K562 (cell line): ENCODE data around the gene POLDIP3. TPM values are rescaled to one million over a fixed set of nuclear protein-coding genes. Genes with fewer than 3 reads are reported as not detected.

Source experiments
- ARID4B ChIP-seq: sonication (generic); formaldehyde crosslinking; IDR thresholded peaks from 2 replicates; pipeline ENCODE4 v1.8.0; 2022; ENCODE audit warnings: mild to moderate bottlenecking, missing genetic modification reagents
- ATF3 ChIP-seq, 2 experiments: fragments of 450-650 bp in 1 of 2; sonication (generic) in 1 of 2; formaldehyde crosslinking in 1 of 2; IDR thresholded peaks in 1 of 2; conservative IDR thresholded peaks in 1 of 2; 2 replicates each; pipeline versions ENCODE4 v1.6.1 to v1.8.1; 2016 to 2023; ENCODE audit warnings: mild to moderate bottlenecking in 2 of 2, moderate library complexity in 2 of 2, inconsistent platforms in 1 of 2, missing genetic modification reagents in 1 of 2
- COPS2 ChIP-seq: fragments of 450-650 bp; conservative IDR thresholded peaks from 2 replicates; pipeline ENCODE4 v1.6.1; 2016; ENCODE audit warnings: mild to moderate bottlenecking, moderate library complexity
- HDAC1 ChIP-seq, 2 experiments: fragments of 450-650 bp; IDR thresholded peaks; 2 replicates each; pipeline ENCODE4 v1.6.1; 2016 to 2017; ENCODE audit warnings: inconsistent platforms in 1 of 2, mild to moderate bottlenecking in 1 of 2, moderate library complexity in 1 of 2
- MNT ChIP-seq, 2 experiments: fragments of 450-650 bp; conservative IDR thresholded peaks; 2 replicates each; pipeline ENCODE4 v1.6.1; 2017; ENCODE audit warnings: mild to moderate bottlenecking in 2 of 2, moderate library complexity in 2 of 2
- PHB ChIP-seq: fragments of 250-450 bp; sonication (Bioruptor Pico); IDR thresholded peaks from 2 replicates; pipeline ENCODE4 v1.5.0; 2021
- RBM22 ChIP-seq: fragments of 200-400 bp; formaldehyde crosslinking; IDR thresholded peaks from 2 replicates; pipeline ENCODE4 v1.6.1; 2018; ENCODE audit warnings: low read length, low read depth; ENCODE audit not compliant: poor library complexity, severe bottlenecking
- REST ChIP-seq, 2 experiments: fragments of 450-650 bp; formaldehyde crosslinking in 1 of 2; IDR thresholded peaks; 2 replicates each; pipeline versions ENCODE4 v1.4.0 to v1.6.1; 2014 to 2020; ENCODE audit warnings: mild to moderate bottlenecking in 2 of 2, borderline replicate concordance in 1 of 2, low read depth in 1 of 2
- polyA plus RNA-seq, 8 experiments: library from polyadenylated mRNA; depleted of rRNA in 4 of 8; stranded (reverse) in 5 of 8; unstranded in 3 of 8; fragments of >200 nt; fragmentation: Nextera tagmentation in 2 of 8; fragmentation: Illumina TruSeq in 1 of 8; extraction: Ambion mirVana in 2 of 8; extraction: Trizol in 1 of 8; gene quantifications; 2 replicates each; pipeline versions ENCODE4 v1.2.1 to v1.2.3, GENCODE V29; 2011 to 2014; ENCODE audit warnings: inconsistent platforms in 1 of 8, missing spikeins in 1 of 8
- total RNA-seq, 7 experiments: library from RNA; depleted of rRNA in 6 of 7; stranded (reverse); fragments of >200 nt in 6 of 7; fragmentation: Illumina TruSeq in 2 of 7; extraction: Trizol in 2 of 7; gene quantifications; 2 replicates each; pipeline versions ENCODE4 v1.2.1 to v1.2.3, GENCODE V29; 2011 to 2021; ENCODE audit warnings: low replicate concordance in 1 of 7

POLDIP3 gene
- total and polyA plus RNA-seq, 9 of the 15 experiments (the other 6 are each of a cell fraction or from before 2014, with no cell fraction given) = 14.3 to 53.0 (median 26.3) TPM

GRCh38 chr22:42581762-42582716 lies 32.6 kb downstream of the POLDIP3 start (continued):
- TF ChIP-seq REST (IDR thresholded peaks at IDR 0.05; ENCODE audit: borderline replicate concordance) = no peak
- TF ChIP-seq REST (CRISPR knock-in tag; IDR thresholded peaks at IDR 0.05; ENCODE audit: low read depth) = no peak
- TF ChIP-seq MNT (conservative IDR thresholded peaks at IDR 0.05) = peak; percentile 7 to 69; a peak in 2 of 4 replicates
- TF ChIP-seq COPS2 = no peak
- TF ChIP-seq ATF3 (IDR thresholded peaks at IDR 0.05) = no peak
- no peak for TF ChIP-seq ATF3 (CRISPR knock-in tag; conservative IDR thresholded peaks at IDR 0.05)
- TF ChIP-seq RBM22 = peak; percentile 50
- TF ChIP-seq HDAC1 (IDR thresholded peaks at IDR 0.05) = peak in 1 of 2 experiments; percentile 67; a peak in 1 of 4 replicates
- no peak for TF ChIP-seq PHB (CRISPR knock-in tag)
- no peak for TF ChIP-seq ARID4B (CRISPR knock-in tag)
